IPS-18a (cell line): ENCODE results near the gene CDC73.

Source experiments
- H3K27ac ChIP-seq: one replicate; pipeline ENCODE4 v1.5.1; 2013; ENCODE audit warnings: low read length
- H3K27me3 ChIP-seq: one replicate; pipeline ENCODE4 v1.6.1; 2013; ENCODE audit warnings: mild to moderate bottlenecking, low read length; ENCODE audit not compliant: control insufficient read depth, insufficient read depth
- H3K36me3 ChIP-seq: one replicate; pipeline ENCODE4 v1.6.1; 2013; ENCODE audit warnings: low read depth, low read length; ENCODE audit not compliant: control insufficient read depth
- H3K4me1 ChIP-seq: one replicate; pipeline ENCODE4 v1.6.1; 2013; ENCODE audit warnings: low read depth, low read length; ENCODE audit not compliant: control insufficient read depth
- H3K4me3 ChIP-seq: one replicate; pipeline ENCODE4 v1.5.1; 2013; ENCODE audit warnings: low read length
- H3K9ac ChIP-seq: one replicate; pipeline ENCODE4 v1.6.1; 2013; ENCODE audit warnings: mild to moderate bottlenecking, low read length, moderate library complexity
- H3K9me3 ChIP-seq: one replicate; pipeline ENCODE4 v1.6.1; 2013; ENCODE audit warnings: low read depth, low read length; ENCODE audit not compliant: control insufficient read depth

CDC73 gene

DNA sequence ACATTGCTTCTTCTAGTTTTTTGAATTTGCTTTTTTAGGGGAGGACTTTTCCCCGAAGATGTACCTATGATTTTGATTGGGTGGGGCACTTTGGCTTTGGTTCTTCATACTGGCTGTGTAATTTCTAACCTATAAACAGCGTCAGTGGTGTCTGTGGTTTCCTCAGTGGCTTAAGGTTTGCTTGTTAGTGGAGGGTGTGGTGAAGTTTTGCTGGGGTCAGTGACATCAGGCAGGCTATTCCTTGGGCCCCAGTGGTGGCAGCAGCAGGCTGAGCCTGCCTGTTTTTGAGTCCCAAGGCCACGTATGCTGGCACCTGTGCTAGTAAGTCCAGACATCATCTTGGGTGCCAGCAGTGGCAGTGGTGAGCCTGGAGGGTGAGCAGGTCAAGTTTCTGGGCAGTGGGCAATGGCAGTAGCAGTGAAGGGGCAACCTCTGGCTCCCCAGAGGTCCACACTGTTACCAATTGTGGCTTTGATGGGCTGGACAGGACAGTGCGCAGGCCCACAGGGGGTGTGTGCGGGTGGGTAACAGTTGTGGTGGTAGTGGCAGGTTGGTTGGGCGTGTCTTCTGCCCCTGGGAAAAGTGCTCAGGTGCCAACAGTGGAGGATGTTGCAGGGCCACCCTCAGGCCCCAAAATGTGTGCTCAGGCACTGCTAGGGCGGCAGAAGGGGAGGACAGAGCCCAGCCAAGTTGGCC is 119.4 kb downstream of the CDC73 start:
- Histone ChIP-seq H3K27ac (no peak overlapping the region), H3K9me3 (no peaks in the 10 kb centered on the region), H3K9ac (no peak overlapping the region), H3K36me3 (peaks cover 2% of the 10 kb centered on the region), H3K4me3 (no peak overlapping the region), H3K27me3 (no peaks in the 10 kb centered on the region), H3K4me1 (no peaks in the 10 kb centered on the region)

DNA sequence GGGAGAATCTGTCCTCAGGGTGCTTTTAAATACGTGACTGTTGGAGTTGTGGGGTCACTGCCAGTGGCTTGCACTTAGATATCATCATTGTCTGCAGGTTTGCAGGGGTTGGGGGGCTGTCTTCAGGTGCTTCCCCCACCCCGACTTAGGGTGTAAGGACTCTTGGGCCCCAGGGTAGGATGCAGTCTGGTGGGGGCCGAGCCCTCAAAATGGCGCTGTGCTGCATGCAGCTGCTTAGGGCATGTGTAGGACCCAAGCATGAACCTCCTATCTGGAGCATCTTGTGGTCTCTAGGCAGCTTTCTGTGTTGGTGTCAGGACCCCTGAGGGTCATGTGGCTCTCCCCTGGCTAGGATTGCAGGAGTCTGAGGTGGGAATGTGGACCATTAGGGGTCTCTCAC is 120.2 kb downstream of the CDC73 start:
- no peaks in the 10 kb centered on the region for H3K9me3 ChIP-seq
- no peaks in the 10 kb centered on the region for H3K27me3 ChIP-seq
- no peaks in the 10 kb centered on the region for H3K4me1 ChIP-seq
- H3K27ac ChIP-seq: no peak overlapping the region
- H3K4me3 ChIP-seq: no peak overlapping the region
- no peak overlapping the region for H3K9ac ChIP-seq
- no peaks in the 10 kb centered on the region for H3K36me3 ChIP-seq

DNA sequence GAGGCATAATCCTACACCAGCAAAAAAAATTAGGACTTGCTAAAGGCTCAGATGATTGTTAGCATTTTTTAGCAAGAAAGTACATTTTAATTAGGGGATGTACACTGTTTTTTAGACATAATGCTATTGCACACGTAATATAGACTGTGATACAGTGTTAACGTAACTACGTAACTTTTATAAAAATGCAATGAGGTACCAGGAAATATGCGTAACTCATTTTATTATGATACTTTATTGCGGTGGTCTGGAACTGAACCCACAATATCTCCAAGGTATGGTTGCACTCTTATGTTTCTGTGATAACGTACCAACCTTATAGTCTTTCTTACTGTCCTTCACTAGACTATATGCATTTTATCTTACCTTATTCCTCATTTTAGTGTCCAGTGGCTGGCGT is 127.4 kb downstream of the CDC73 start:
- H3K4me3 ChIP-seq: no peak overlapping the region

DNA sequence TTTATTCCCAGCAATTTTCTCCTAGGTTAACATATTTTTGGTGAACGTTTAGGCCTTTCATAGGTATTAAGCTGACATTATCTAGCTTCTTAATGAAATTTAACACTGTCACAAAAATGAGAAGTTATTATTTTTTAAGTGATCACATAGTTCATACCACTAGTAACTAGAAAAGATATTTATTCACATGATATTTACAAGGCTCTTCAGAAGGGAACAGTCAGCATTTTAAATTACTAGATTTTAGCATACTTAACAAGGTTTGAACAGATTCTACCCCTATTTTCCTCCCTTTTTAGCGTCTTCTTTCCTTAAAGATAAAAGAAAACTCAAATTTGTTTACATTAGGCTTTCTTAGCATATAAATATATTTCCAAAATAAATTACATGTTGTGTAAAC is 130.1 kb downstream of the CDC73 start:
- no peak overlapping the region for H3K9ac ChIP-seq
- H3K36me3 ChIP-seq: peaks cover 12% of the 10 kb centered on the region
- H3K4me1 ChIP-seq: no peaks in the 10 kb centered on the region
- H3K27me3 ChIP-seq: no peaks in the 10 kb centered on the region
- H3K4me3 ChIP-seq: no peak overlapping the region
- H3K9me3 ChIP-seq: no peaks in the 10 kb centered on the region
- H3K27ac ChIP-seq: no peak overlapping the region

More for the DNA sequence above, 127.4 kb downstream of the CDC73 start:
- Histone ChIP-seq H3K27ac (no peak overlapping the region), H3K27me3 (no peaks in the 10 kb centered on the region), H3K36me3 (peaks cover 12% of the 10 kb centered on the region), H3K4me1 (no peaks in the 10 kb centered on the region), H3K9ac (no peak overlapping the region), H3K9me3 (no peaks in the 10 kb centered on the region)

DNA sequence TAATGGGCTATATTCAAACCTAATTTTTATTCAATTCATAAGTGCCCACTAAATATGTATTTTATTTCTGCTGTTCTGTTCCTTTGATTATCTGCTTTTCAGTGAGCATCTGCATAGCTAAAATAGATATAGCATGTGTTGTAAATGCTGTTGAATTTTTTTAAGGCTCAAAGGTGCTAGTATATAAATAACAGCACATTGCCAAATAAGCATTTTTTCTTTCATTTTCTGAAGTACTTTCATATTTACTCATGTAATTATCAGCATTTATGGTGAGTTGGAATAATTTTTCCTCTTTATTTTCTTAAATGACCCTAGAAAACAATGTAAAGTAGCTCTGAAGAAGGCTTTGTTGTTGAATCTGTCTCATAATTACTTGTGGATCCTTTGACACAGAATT is 134.2 kb downstream of the CDC73 start:
- Histone ChIP-seq H3K4me1 (no peaks in the 10 kb centered on the region), H3K9ac (no peak overlapping the region), H3K36me3 (peaks cover 8% of the 10 kb centered on the region), H3K27ac (no peak overlapping the region), H3K9me3 (no peaks in the 10 kb centered on the region), H3K4me3 (no peak overlapping the region), H3K27me3 (no peaks in the 10 kb centered on the region)

DNA sequence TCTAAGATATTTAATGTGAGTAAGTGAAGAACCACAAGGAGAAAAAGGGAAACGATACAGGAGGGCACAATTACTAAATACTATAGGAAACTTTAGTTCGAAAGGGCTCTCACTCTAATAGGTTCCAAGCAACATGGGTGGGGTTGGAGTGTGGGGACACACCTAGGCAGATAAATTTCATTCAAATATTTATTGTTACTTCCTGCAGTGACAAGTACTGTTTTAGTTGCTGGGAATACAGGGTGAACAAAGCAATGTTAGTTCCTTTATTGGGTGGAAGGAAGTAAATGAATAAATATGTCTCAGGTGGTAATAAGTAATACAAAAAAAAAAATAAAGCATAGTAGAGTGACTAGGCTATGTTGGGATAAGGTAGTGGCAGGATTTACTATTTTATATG is 137.8 kb downstream of the CDC73 start:
- no peaks in the 10 kb centered on the region for H3K27me3 ChIP-seq
- no peaks in the 10 kb centered on the region for H3K9me3 ChIP-seq
- H3K4me3 ChIP-seq: no peak overlapping the region
- H3K9ac ChIP-seq: no peak overlapping the region
- H3K27ac ChIP-seq: no peak overlapping the region
- peaks cover 9% of the 10 kb centered on the region for H3K36me3 ChIP-seq
- H3K4me1 ChIP-seq: no peaks in the 10 kb centered on the region

DNA sequence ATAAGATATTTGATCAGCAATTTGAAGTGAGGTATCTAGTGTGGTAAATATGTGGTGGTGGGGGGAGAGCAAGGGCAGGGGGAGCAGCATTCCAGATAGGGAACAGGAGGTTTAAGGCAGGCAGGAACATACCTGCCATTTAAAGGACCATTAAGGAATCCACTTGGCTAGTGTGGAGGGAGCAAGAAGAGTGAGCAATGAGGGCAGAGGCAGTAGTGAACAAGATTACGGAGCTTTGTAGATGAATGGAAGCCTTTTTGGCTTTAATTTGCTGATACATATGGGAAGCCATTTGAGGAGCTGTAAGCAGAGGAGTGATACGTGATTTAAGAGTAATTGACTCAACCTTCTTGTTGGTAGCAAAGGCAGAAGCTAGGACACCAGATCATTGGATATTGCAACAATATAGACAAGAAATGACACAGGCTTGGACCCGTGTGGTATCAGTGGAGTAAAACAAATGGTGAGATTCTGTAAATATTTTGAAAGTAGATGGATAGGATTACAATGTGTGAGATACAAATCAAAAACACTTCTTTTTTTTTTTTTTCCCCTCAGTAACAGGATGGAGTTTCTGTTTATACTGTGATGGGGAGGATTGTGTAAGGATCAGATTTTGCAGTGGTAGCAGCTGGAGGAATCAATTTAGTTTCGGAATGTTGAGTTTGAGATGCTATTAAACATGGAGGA is 138.4 kb downstream of the CDC73 start:
- no peaks in the 10 kb centered on the region for H3K27me3 ChIP-seq
- H3K4me1 ChIP-seq: no peaks in the 10 kb centered on the region
- H3K9ac ChIP-seq: no peak overlapping the region
- peaks cover 9% of the 10 kb centered on the region for H3K36me3 ChIP-seq
- H3K4me3 ChIP-seq: no peak overlapping the region
- no peaks in the 10 kb centered on the region for H3K9me3 ChIP-seq
- H3K27ac ChIP-seq: no peak overlapping the region

DNA sequence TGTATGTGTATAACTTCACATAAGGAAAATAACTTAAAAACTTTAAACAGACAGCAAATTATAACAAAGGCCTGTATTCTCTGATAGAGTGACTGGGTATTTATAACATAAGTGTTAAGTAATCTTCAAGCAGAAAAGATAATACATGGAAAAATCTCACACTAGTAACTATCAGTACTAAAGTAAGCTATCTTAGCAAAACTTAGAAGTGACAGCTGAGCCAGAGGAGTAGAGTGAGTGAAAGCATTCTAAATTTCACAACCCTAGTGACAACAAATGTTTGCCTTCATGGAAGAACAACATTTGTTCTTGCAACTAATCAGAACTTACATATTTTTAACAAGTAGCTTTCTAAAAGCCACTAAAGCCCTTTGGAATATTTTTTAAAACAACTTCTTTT is 139.1 kb downstream of the CDC73 start:
- no peak overlapping the region for H3K4me3 ChIP-seq
- no peak overlapping the region for H3K9ac ChIP-seq
- no peaks in the 10 kb centered on the region for H3K27me3 ChIP-seq
- no peaks in the 10 kb centered on the region for H3K9me3 ChIP-seq
- no peak overlapping the region for H3K27ac ChIP-seq
- no peaks in the 10 kb centered on the region for H3K4me1 ChIP-seq
- peaks cover 9% of the 10 kb centered on the region for H3K36me3 ChIP-seq

DNA sequence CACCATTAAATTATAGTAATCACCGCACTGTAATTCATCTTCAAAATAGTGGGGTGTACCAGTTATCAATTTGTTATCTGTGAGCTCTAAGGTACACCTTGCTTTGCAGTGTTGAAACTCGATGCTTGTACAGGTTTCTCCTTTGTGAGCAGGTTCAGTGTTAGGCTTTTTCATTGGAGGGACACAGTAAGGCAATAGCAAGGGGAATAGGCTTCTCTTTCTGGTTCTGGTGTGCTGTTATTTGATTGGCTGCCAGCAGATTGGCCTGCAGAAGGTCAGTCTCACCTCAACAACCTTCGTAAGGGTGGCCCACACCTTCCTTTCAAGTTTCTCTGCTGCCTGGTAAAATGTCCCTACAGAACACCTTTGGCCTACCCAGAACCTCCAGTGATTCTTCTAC is 140.8 kb downstream of the CDC73 start:
- H3K4me3 ChIP-seq: no peak overlapping the region
- H3K36me3 ChIP-seq: peaks cover 9% of the 10 kb centered on the region
- H3K27me3 ChIP-seq: no peaks in the 10 kb centered on the region
- H3K4me1 ChIP-seq: no peaks in the 10 kb centered on the region
- H3K9ac ChIP-seq: no peak overlapping the region
- H3K9me3 ChIP-seq: no peaks in the 10 kb centered on the region
- no peak overlapping the region for H3K27ac ChIP-seq

DNA sequence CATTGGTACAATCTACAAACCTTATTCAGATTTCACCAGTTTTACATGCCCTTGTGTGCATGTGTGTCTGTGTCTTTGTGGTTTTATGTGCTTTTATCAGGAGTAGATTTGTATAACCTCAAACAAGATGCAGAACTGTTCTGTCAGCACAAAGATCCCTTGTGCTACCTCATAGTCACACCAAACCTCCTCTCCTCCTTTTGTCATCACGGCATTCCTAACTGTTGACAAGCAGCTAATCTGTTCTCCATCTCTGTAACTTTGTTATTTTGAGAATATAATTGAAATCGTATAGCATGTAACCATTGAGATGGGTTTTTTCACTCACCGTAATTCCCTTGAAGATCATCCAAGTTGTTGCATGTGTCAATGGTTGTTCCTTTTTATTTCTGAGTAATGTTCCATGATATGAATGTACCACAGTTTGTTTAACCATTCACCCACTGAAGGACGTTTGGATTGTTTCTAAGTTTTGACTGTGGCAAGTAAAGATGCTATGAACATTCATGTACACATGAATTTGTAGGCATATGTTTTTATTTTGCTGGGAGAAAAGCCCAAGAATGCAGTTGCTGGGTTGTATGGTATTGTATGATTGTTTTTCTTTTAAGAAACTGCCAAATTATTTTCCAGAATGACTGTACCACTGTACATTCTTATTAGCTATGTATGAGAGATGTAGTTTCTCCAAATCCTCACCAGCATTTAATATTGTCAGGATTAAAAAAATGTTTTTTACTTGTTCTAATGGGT is 142.7 kb downstream of the CDC73 start:
- Histone ChIP-seq H3K36me3 (peaks cover 6% of the 10 kb centered on the region), H3K9ac (no peak overlapping the region), H3K4me3 (no peak overlapping the region), H3K4me1 (no peaks in the 10 kb centered on the region), H3K9me3 (no peaks in the 10 kb centered on the region), H3K27ac (no peak overlapping the region), H3K27me3 (no peaks in the 10 kb centered on the region)

DNA sequence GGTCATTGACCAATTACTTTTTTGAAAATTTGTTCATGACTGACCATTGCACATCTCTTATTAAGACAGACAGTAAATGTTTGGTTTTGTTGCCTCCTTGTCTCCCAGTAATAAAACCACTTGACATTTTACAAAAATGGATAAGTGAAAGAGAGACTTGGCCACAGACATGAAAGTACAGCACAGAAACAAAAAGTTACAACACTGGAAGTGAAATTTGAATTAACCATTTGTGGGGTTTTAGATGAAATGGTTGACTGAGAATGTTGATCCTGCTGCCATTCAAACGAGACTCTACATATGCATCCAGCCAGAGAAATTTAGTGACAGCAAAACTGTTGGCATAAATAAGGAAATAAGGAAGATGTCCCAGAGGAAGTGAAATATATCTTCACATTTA is 143.9 kb downstream of the CDC73 start:
- H3K9ac ChIP-seq: no peak overlapping the region
- no peaks in the 10 kb centered on the region for H3K9me3 ChIP-seq
- H3K4me3 ChIP-seq: no peak overlapping the region
- H3K27me3 ChIP-seq: no peaks in the 10 kb centered on the region
- H3K4me1 ChIP-seq: no peaks in the 10 kb centered on the region
- H3K36me3 ChIP-seq: peaks cover 3% of the 10 kb centered on the region
- no peak overlapping the region for H3K27ac ChIP-seq
